Left colon (tissue), 2 donors: ENCODE results near the gene TULP4. TPM values are rescaled to one million over a fixed set of nuclear protein-coding genes. Genes with fewer than 3 reads are reported as not detected.
A peak's percentile ranks its signal among the peaks of the same experiment; 100 is the strongest.
"Not testable (repeated sequence)": the region's sequence is repeated elsewhere in the genome, so short reads cannot be mapped to it uniquely, and the experiment has no call there.

Experiments used
- ATAC-seq: fragments of 200-7000 bp; cut with Tn5 transposase; one replicate; pipeline ENCODE4 v1.9.1; 2020; ENCODE audit warnings: mild to moderate bottlenecking, moderate library complexity
- DNase-seq, 2 donors: peaks; one replicate each; pipeline ENCODE4 v3.0.0-alpha.2; 2020
- intact Hi-C, 2 donors: fragments of 100-400 bp; cut with DNase I in 1 of 2; cut with micrococcal nuclease in 1 of 2; formaldehyde crosslinking; loops; one replicate each; pipeline versions ENCODE4 v1.11.2 to v1.14.0; 2022; cut with DNase I, micrococcal nuclease
- total RNA-seq, 2 donors: library from RNA; stranded (reverse); fragmentation: NEBNext Ultra II Directional; extraction: Animal tissue kit (Norgen Biotek cat#: 25700); gene quantifications; one replicate each; pipeline ENCODE4 v1.2.1, GENCODE V29; 2021
- donor health status: DM: no; HTN: no; CAD: no.
- donor health status: DM: yes; HTN: yes; CAD: no.

Gene TULP4
- total RNA-seq, 2 donors from 2014 or later: 69.2 to 77.5 TPM

DNA sequence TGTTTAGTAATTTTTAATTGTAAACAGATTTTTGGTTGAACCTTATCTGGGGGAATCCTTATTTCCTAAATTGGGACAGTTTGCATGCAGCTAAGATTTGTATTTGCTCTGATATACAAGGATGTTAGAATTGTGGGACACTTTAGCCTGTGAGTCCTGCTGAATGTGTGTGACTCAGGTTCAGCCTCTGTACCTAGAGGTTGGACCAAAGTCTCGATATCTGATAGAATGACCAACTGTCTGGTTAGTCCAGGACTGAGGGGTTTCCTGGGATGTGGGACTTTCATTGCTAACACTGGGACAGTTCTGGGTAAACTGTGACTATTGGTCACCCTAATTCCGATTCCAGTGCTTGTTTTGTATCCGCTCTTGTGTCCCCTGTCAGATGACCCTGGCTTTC lies 20.2 kb upstream of the TULP4 start:
- no peak for ATAC-seq
- intact Hi-C loops: no loop called here
- no peak for DNase-seq

DNA sequence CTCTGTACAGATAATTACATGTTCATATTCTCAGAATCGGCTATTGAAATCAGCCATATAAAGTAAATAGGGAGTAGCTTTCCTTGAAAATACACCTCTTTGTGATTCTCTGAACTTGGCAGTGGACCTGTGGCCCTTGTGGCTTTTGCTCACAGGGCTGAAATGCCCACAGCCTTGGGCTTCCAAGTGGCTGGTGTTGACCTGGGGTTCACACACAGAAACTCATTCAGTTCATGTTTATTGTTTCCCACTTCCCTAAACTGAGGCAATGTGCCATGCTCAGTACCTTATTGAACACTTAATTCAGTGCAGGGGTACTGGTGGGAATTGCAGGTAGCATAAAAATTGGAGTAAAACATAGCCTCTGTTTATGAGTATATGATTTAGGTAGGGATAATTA lies 19.1 kb upstream of the TULP4 start:
- DNase-seq: no peak
- ATAC-seq: no peak
- intact Hi-C loops: no loop called here

GRCh38 chr6:158295976-158296853 lies 16.1 kb upstream of the TULP4 start:
- ATAC-seq, DNase-seq, intact Hi-C loops: not testable (repeated sequence)

- ATAC-seq, intact Hi-C loops, DNase-seq: not testable (repeated sequence)
Observed at GRCh38 chr6:158296854-158297324, 15.4 kb upstream of the TULP4 start.

GRCh38 chr6:158297657-158298056 lies 14.6 kb upstream of the TULP4 start:
- intact Hi-C loops, ATAC-seq, DNase-seq: not testable (repeated sequence)

- DNase-seq, intact Hi-C loops: not testable (repeated sequence)
- peak; percentile 40 for ATAC-seq
Observed at GRCh38 chr6:158300306-158301143, 11.7 kb upstream of the TULP4 start.

GRCh38 chr6:158301561-158301960 lies 10.7 kb upstream of the TULP4 start:
- intact Hi-C loops, ATAC-seq, DNase-seq: not testable (repeated sequence)

DNA sequence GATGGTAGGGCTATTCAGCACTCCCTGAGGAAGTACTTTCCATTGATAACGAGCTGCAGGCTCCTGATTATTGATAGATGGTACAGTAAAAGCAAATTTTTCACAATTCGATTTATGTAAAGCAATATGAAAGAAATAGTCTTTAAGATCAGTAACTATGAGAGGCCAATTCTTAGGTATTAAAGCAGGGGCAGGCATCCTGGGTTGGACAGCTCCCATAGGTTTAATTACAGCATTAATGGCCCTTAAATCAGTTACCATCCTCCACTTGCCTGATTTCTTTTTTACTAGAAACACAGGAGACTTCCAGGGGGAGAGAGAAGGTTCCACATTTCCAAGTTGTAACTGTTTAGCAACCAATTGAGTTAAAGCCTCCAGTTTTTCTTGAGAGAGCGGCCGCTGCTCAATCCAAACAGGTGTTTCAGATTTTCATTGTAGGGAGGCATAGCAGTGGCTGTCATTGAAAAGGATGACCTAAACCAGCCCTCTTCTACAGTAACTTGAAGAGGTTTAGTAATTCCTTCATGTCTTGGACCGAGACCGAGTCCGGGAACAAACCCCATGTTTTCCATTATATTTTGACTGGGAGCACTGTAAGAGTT lies 10.0 kb upstream of the TULP4 start:
- ATAC-seq, DNase-seq, intact Hi-C loops: not testable (repeated sequence)

DNA sequence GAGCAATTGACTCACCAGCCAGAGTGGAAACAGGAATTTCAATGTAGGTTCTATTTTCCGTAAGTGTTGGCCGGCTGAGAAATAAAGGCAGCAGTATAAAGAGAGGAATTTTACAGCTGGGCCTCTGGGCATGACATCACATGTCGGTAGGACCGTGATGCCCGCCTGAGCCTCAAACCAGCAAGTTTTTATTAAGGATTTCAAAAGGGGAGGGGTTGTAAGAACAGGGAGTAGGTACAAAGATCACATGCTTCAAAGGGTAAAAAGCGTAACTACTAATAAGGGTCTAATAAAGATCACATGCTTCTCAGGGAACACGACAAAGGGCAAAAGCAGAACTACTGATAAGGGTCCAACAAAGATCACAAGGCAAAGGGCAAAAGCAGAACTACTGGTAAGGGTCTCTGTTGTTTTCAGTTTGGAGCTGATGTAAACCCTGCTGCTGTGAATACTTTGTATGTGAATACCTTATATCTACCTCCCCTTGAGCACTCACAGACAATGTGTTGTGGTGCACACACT lies 9.0 kb upstream of the TULP4 start:
- no peak for DNase-seq
- no peak for ATAC-seq
- intact Hi-C loops: no loop called here

DNA sequence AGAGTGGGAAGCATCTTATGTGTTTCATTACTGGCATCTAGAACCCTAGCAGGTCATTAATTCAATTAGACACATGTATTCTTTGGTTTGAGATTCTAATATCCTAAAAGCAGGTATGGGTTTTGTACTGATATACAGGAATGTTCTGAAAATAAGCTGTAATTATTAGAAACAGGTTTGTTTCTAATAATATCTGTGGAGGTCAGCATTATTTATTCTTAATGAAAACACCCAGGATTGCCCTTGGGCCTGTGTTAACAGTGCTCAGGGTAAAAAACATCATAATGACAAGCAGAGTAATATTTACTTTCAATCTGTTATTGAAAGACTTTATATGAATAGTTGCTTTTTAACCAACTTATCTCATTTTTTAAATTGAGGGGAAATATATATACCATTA lies 8.0 kb upstream of the TULP4 start:
- ATAC-seq (no peak), DNase-seq (no peak)
- intact Hi-C loops: no loop called here

GRCh38 chr6:158309814-158310213 lies 2.5 kb upstream of the TULP4 start:
- DNase-seq (no peak), ATAC-seq (no peak)
- intact Hi-C loops: no loop called here

- intact Hi-C loops: no loop called here
- ATAC-seq (no peak), DNase-seq (no peak)
Observed at GRCh38 chr6:158311193-158311592, 1.1 kb upstream of the TULP4 start.

DNA sequence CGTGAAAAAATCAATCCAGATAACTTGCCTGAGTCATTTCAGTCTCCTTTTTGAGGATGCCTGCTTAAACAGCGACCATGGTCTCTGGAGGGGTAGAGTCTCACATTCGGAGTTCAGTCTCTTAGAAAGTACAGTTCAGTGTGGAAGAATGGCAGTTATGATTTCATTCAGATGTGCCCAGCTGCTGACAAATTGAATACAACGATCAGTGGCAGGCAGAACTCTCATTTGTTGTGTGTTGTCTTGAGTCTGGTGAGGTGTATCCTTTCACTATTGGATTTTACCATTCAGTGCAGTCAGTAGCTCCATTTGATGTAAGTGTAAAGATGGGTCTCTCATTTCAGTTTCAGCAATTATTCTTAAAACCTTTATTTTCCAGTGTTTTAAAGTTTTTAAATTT lies 639 bp upstream of the TULP4 start:
- intact Hi-C loops: no loop called here
- no peak for ATAC-seq
- DNase-seq: no peak

- intact Hi-C loops: no loop called here
Observed at GRCh38 chr6:158312672-158313397, 570 bp downstream of the TULP4 start.

DNA sequence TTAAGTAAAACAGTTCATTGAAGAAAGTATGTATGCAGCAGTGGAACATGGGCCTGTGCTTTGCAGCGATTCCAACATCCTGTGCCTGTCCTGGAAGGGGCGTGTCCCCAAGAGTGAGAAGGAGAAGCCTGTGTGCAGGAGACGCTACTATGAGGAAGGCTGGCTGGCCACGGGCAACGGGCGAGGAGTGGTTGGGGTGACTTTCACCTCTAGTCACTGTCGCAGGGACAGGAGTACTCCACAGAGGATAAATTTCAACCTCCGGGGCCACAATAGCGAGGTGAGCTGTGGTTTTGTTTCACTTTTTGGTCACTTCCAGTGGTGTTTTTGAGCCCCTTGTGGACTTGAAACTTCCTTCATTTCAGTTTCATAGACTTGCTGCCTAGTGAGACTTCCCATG lies 1.7 kb downstream of the TULP4 start:
- ATAC-seq (no peak), DNase-seq (no peak)
- intact Hi-C loops: no loop called here

More at GRCh38 chr6:158312672-158313397, 570 bp downstream of the TULP4 start:
- DNase-seq (no peak), ATAC-seq (no peak)

DNA sequence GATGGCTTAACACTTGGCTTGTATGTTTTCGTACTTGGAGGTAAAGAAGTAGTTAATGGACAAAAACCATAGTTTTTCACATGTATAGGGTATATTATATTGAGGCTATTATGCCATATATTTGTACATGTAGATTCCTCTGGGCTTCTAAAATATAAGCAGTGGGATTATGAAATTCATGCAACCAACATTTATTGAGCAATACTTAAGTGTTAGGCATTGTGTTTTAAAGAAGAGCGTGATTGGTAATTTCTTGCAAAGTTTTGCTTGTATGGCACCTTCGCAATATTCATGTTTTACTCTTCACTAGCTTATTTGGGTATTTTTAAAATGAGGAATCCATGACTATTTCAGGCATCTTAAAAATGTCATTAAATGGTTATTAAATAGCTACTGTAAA lies 2.5 kb downstream of the TULP4 start:
- intact Hi-C loops: no loop called here
- ATAC-seq: no peak
- no peak for DNase-seq

DNA sequence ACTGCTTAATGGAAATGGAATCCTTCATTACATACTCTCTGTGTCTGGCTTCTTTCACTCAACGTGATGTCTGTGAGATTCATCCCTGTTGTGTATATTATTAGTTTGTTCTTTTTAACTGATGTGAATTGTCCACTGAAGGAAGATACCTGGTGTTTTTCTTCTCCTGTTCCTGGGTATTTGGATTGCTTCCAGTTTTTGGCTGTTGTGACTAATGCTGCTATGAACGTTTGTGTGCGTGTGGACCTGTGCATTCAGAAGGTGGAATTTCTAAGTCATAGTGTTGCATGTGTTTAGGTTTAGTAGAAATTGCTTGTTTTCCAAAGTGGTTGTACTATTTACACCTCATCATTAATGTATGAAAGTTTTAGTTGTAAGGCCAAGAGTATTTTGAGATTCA lies 3.8 kb downstream of the TULP4 start:
- DNase-seq: no peak
- no peak for ATAC-seq
- intact Hi-C loops: no loop called here

GRCh38 chr6:158321960-158322359 lies 9.7 kb downstream of the TULP4 start:
- no peak for DNase-seq
- intact Hi-C loops: no loop called here
- ATAC-seq: peak; percentile 32

DNA sequence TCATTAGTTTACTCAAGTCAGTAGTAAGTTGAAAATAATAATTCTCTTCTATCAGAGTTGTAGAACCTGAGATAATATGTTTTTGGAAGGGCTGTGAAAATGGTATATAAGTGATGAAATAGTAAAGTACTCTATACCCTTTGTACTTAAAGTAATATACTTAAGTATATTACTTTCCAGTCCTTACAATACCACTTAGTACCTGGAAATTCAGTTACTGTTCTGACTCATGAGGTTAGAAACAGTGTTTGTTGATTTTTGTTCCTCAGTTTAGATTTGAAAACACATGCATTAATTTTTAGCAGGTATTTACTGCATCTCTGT lies 10.1 kb downstream of the TULP4 start:
- ATAC-seq (peak; percentile 58), DNase-seq (no peak)
- intact Hi-C loops: no loop called here
